KMS-11 (cell line): Measurements from ENCODE around the gene DMD.

ENCODE experiments used
- H2AFZ ChIP-seq: fragments of 200-600 bp; sonication (generic); 2 replicates; pipeline ENCODE4 v1.6.1; 2016; ENCODE audit warnings: antibody characterized with exemption, mixed run types, low read depth
- H3K27ac ChIP-seq: fragments of 200-600 bp; sonication (generic); 2 replicates; pipeline ENCODE4 v1.6.1; 2016; ENCODE audit warnings: mild to moderate bottlenecking, mixed run types
- H3K27me3 ChIP-seq: fragments of 200-600 bp; sonication (generic); 2 replicates; pipeline ENCODE4 v1.6.1; 2017; ENCODE audit warnings: mild to moderate bottlenecking, low read depth, mixed run types, moderate library complexity; ENCODE audit not compliant: insufficient read depth
- H3K36me3 ChIP-seq: fragments of 200-600 bp; sonication (generic); 2 replicates; pipeline ENCODE4 v1.6.1; 2017; ENCODE audit warnings: mild to moderate bottlenecking, mixed run types; ENCODE audit not compliant: insufficient read depth
- H3K4me1 ChIP-seq: fragments of 200-600 bp; sonication (generic); 2 replicates; pipeline ENCODE4 v1.6.1; 2016; ENCODE audit warnings: mild to moderate bottlenecking, low read depth, mixed run types; ENCODE audit not compliant: poor library complexity, severe bottlenecking
- H3K4me2 ChIP-seq: fragments of 200-600 bp; sonication (generic); 2 replicates; pipeline ENCODE4 v1.7.0; 2016; ENCODE audit warnings: mild to moderate bottlenecking, mixed run types
- H3K4me3 ChIP-seq: fragments of 200-600 bp; sonication (generic); IDR thresholded peaks from 2 replicates; pipeline ENCODE4 v1.6.1; 2017; ENCODE audit warnings: low read depth, low read length, mixed read lengths; ENCODE audit not compliant: insufficient read depth
- H3K79me2 ChIP-seq: fragments of 200-600 bp; sonication (generic); 2 replicates; pipeline ENCODE4 v1.6.1; 2016; ENCODE audit warnings: low read depth, mixed run types; ENCODE audit not compliant: insufficient read depth
- H3K9ac ChIP-seq: fragments of 200-600 bp; sonication (generic); 2 replicates; pipeline ENCODE4 v1.6.1; 2016; ENCODE audit warnings: mild to moderate bottlenecking, mixed run types
- H4K20me1 ChIP-seq: fragments of 200-600 bp; sonication (generic); 2 replicates; pipeline ENCODE4 v1.6.1; 2016; ENCODE audit warnings: mild to moderate bottlenecking, mixed run types; ENCODE audit not compliant: insufficient read depth
- CTCF ChIP-seq: fragments of 200-600 bp; sonication (generic); conservative IDR thresholded peaks from 2 replicates; pipeline ENCODE4 v1.6.1; 2017; ENCODE audit warnings: low read depth, mild to moderate bottlenecking, antibody characterized with exemption, low read length, moderate library complexity, mixed read lengths

DMD gene

DNA sequence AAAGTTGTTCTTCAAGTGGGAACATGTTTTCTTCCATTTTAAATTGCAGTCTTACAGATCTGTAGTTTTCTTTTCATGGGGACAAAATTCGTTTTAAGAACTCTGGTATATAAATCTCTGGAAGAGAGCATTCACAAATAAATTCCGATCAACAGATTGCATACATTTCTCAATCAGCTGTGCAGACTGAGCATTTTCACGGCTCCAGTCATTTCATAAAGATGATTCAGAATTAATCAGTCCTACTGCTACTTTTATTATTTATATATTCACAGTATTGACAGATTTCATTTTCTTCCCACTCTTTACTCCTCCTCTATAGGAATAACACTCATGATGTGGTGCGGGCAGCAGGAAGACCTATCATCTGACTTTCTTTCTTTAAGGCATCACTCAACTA is 1604.6 kb downstream of the DMD start:
- H3K27me3 ChIP-seq: no peaks in the 10 kb centered on the region
- no peak overlapping the region for H3K4me2 ChIP-seq
- no peak for TF ChIP-seq CTCF

DNA sequence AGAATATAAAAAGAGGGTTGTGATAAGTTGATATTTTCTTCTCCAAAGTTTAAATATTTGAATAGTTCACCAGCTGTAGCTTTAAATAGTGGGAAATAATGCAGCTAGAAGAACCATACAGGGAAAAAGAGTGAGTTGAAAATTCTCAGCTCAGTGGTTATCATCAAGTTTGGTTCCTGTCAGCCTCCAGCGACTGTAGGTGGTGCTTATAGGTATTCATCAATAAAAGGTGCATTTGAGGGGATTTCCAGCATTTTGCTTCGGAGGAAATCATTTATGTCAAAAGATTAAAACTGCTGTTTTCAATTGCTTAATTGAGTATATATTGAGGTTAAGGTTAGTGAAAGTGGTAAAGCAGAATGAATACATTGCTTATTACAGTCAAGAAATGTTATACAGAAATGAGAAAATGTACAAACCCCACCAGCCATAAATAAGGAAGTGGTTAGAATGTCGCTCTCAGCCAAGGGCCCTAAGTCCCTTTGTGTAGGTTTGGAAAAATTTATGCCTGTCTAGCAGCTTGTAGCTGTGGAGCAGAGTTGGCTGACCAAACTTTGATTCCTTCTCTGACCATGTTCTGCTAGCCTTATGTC is 1606.6 kb downstream of the DMD start:
- H3K4me1 ChIP-seq: no peaks in the 10 kb centered on the region

More for the DNA sequence above, 1604.6 kb downstream of the DMD start:
- Histone ChIP-seq H3K9ac (no peak overlapping the region), H4K20me1 (no peaks in the 10 kb centered on the region), H3K27ac (no peak overlapping the region), H2AFZ (no peak overlapping the region), H3K36me3 (no peaks in the 10 kb centered on the region), H3K4me3 (no peak overlapping the region), H3K4me1 (no peaks in the 10 kb centered on the region), H3K79me2 (no peaks in the 10 kb centered on the region)

DNA sequence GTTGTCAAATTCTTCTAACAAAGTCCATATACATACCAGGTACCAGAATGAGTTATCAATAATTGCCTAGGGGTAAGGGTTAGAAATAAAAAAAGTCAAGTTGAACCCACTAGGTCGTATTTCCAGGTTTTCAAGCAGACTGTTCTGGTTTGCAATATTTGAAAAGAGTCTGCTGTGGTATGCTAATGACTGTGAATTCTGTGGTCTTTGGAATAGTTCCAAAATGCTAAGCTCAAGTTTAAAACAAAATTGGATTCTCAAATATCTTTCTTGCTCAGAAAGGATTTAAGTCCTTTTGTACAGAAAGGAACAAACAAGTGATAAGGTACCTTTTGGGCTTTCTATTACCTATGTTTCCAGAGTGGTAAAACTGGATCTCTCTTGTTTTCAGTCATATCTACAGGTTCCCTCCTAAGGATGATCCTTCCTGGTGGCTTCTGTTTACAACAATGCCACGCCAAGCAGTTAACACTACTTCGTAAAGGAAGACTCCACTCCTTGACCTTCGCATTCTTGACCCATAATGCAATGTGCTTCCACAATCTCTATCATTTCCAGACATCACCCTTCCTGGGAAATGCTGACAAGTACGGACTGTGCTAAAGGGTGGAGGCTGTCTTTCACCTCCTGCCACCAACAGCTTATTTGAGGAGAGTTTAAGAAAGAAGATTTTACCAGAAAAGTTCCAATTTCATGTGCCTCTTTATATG is 1607.8 kb downstream of the DMD start:
- Histone ChIP-seq H3K27ac (no peak overlapping the region), H4K20me1 (no peaks in the 10 kb centered on the region), H3K4me3 (no peak overlapping the region), H3K36me3 (no peaks in the 10 kb centered on the region), H3K79me2 (no peaks in the 10 kb centered on the region), H3K27me3 (no peaks in the 10 kb centered on the region), H3K4me2 (no peak overlapping the region), H2AFZ (no peak overlapping the region), H3K4me1 (no peaks in the 10 kb centered on the region), H3K9ac (no peak overlapping the region)
- TF ChIP-seq CTCF: no peak

More for the DNA sequence above, 1606.6 kb downstream of the DMD start:
- H3K27ac ChIP-seq: no peak overlapping the region
- no peaks in the 10 kb centered on the region for H4K20me1 ChIP-seq
- no peaks in the 10 kb centered on the region for H3K36me3 ChIP-seq
- H2AFZ ChIP-seq: no peak overlapping the region
- no peak for TF ChIP-seq CTCF
- H3K79me2 ChIP-seq: no peaks in the 10 kb centered on the region
- H3K4me3 ChIP-seq: no peak overlapping the region
- H3K27me3 ChIP-seq: no peaks in the 10 kb centered on the region
- no peak overlapping the region for H3K4me2 ChIP-seq
- H3K9ac ChIP-seq: no peak overlapping the region

GRCh38 chrX:31600823-31601222 is 1610.5 kb downstream of the DMD start:
- no peak overlapping the region for H3K4me3 ChIP-seq
- no peaks in the 10 kb centered on the region for H3K36me3 ChIP-seq
- no peaks in the 10 kb centered on the region for H3K79me2 ChIP-seq
- no peak for TF ChIP-seq CTCF
- no peak overlapping the region for H3K4me2 ChIP-seq
- H4K20me1 ChIP-seq: no peaks in the 10 kb centered on the region
- no peaks in the 10 kb centered on the region for H3K4me1 ChIP-seq
- no peak overlapping the region for H2AFZ ChIP-seq
- no peaks in the 10 kb centered on the region for H3K27me3 ChIP-seq
- no peak overlapping the region for H3K9ac ChIP-seq
- H3K27ac ChIP-seq: no peak overlapping the region
